SK-N-SH treated with all-trans-retinoic acid at 6 μM for 48 hours (cell line): ENCODE data around the gene CCDC54.

Source experiments
- PPARA ChIP-seq: fragments of 250-450 bp; sonication (Bioruptor Pico); IDR thresholded peaks from 2 replicates; pipeline ENCODE4 v1.5.0; 2020; ENCODE audit warnings: mild to moderate bottlenecking, borderline replicate concordance
- ZFP3 ChIP-seq: fragments of 250-450 bp; sonication (Bioruptor Pico); IDR thresholded peaks from 2 replicates; pipeline ENCODE4 v1.5.0; 2020; ENCODE audit warnings: mild to moderate bottlenecking, moderate library complexity
- ZFP30 ChIP-seq: fragments of 450-650 bp; formaldehyde crosslinking; IDR thresholded peaks from 2 replicates; pipeline ENCODE4 v1.5.0; 2022; ENCODE audit warnings: mild to moderate bottlenecking, moderate library complexity
- ZNF565 ChIP-seq: fragments of 450-650 bp; formaldehyde crosslinking; conservative IDR thresholded peaks from 2 replicates; pipeline ENCODE4 v1.5.0; 2020; ENCODE audit warnings: low read depth, mild to moderate bottlenecking, moderate library complexity
- ZNF70 ChIP-seq: fragments of 450-650 bp; formaldehyde crosslinking; IDR thresholded peaks from 2 replicates; pipeline ENCODE4 v1.5.0; 2020; ENCODE audit warnings: mild to moderate bottlenecking, moderate library complexity
- ZNF8 ChIP-seq: fragments of 450-650 bp; formaldehyde crosslinking; IDR thresholded peaks from 2 replicates; pipeline ENCODE4 v1.5.0; 2020; ENCODE audit warnings: mild to moderate bottlenecking, moderate library complexity
- TF ChIP-seq, protein P1 (sequence below): fragments of 250-450 bp; sonication (Bioruptor Pico); IDR thresholded peaks from 2 replicates; pipeline ENCODE4 v1.8.0; 2020; ENCODE audit warnings: mild to moderate bottlenecking, moderate library complexity, borderline replicate concordance
- TF ChIP-seq, protein P2 (sequence below): fragments of 250-450 bp; sonication (Bioruptor Pico); IDR thresholded peaks from 2 replicates; pipeline ENCODE4 v1.8.0; 2021; ENCODE audit warnings: low read depth, mild to moderate bottlenecking, moderate library complexity, borderline replicate concordance
- TF ChIP-seq, protein P3 (sequence below): fragments of 250-450 bp; sonication (Bioruptor Pico); IDR thresholded peaks from 2 replicates; pipeline ENCODE4 v1.5.1; 2020; ENCODE audit warnings: low read depth, mild to moderate bottlenecking, moderate library complexity

GRCh38 chr3:107369791-107370190 lies 7.4 kb upstream of the CCDC54 start:
- TF ChIP-seq, protein P1, sequence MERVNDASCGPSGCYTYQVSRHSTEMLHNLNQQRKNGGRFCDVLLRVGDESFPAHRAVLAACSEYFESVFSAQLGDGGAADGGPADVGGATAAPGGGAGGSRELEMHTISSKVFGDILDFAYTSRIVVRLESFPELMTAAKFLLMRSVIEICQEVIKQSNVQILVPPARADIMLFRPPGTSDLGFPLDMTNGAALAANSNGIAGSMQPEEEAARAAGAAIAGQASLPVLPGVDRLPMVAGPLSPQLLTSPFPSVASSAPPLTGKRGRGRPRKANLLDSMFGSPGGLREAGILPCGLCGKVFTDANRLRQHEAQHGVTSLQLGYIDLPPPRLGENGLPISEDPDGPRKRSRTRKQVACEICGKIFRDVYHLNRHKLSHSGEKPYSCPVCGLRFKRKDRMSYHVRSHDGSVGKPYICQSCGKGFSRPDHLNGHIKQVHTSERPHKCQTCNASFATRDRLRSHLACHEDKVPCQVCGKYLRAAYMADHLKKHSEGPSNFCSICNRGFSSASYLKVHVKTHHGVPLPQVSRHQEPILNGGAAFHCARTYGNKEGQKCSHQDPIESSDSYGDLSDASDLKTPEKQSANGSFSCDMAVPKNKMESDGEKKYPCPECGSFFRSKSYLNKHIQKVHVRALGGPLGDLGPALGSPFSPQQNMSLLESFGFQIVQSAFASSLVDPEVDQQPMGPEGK (CRISPR knock-in tag) = no peak
- no peak for TF ChIP-seq ZFP3 (CRISPR knock-in tag)
- TF ChIP-seq ZFP30 (CRISPR knock-in tag) = no peak
- TF ChIP-seq, protein P2, sequence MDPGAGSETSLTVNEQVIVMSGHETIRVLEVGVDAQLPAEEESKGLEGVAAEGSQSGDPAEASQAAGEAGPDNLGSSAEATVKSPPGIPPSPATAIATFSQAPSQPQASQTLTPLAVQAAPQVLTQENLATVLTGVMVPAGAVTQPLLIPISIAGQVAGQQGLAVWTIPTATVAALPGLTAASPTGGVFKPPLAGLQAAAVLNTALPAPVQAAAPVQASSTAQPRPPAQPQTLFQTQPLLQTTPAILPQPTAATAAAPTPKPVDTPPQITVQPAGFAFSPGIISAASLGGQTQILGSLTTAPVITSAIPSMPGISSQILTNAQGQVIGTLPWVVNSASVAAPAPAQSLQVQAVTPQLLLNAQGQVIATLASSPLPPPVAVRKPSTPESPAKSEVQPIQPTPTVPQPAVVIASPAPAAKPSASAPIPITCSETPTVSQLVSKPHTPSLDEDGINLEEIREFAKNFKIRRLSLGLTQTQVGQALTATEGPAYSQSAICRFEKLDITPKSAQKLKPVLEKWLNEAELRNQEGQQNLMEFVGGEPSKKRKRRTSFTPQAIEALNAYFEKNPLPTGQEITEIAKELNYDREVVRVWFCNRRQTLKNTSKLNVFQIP (CRISPR knock-in tag) = no peak
- no peak for TF ChIP-seq ZNF70 (CRISPR knock-in tag)
- no peak for TF ChIP-seq ZNF8 (CRISPR knock-in tag)
- TF ChIP-seq ZNF565 = no peak
- TF ChIP-seq, protein P3, sequence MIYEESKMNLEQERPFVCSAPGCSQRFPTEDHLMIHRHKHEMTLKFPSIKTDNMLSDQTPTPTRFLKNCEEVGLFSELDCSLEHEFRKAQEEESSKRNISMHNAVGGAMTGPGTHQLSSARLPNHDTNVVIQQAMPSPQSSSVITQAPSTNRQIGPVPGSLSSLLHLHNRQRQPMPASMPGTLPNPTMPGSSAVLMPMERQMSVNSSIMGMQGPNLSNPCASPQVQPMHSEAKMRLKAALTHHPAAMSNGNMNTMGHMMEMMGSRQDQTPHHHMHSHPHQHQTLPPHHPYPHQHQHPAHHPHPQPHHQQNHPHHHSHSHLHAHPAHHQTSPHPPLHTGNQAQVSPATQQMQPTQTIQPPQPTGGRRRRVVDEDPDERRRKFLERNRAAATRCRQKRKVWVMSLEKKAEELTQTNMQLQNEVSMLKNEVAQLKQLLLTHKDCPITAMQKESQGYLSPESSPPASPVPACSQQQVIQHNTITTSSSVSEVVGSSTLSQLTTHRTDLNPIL (CRISPR knock-in tag) = no peak
- no peak for TF ChIP-seq PPARA
